HG03521 (cell line): ENCODE data around the gene ARNT2.
"Not testable (repeated sequence)": the region's sequence is repeated elsewhere in the genome, so short reads cannot be mapped to it uniquely, and the experiment has no call there.

Experiments
- ATAC-seq: cut with Tn5 transposase; IDR thresholded peaks from one replicate; pipeline ENCODE4 v1.9.1; 2021; ENCODE audit warnings: mild to moderate bottlenecking, moderate library complexity; ENCODE audit not compliant: unreplicated experiment

The ARNT2 gene

GRCh38 chr15:80404057-80404760 lies at the start of gene ARNT2:
Gene ARNT2, plus strand, starts transcription at chr15:80404382. Its CDS starts 134 bp downstream, at chr15:80404516.
- ATAC-seq: no peak

GRCh38 chr15:80367094-80367493 lies 37.1 kb upstream of the ARNT2 start:
- no peak for ATAC-seq

GRCh38 chr15:80367661-80368060 lies 36.5 kb upstream of the ARNT2 start:
- no peak for ATAC-seq

- ATAC-seq: no peak
Observed at GRCh38 chr15:80371924-80372323, 32.3 kb upstream of the ARNT2 start.

- no peak for ATAC-seq
Observed at GRCh38 chr15:80374441-80374840, 29.7 kb upstream of the ARNT2 start.

- no peak for ATAC-seq
Observed at GRCh38 chr15:80375968-80376891, 28.0 kb upstream of the ARNT2 start.

GRCh38 chr15:80379693-80380092 lies 24.5 kb upstream of the ARNT2 start:
- ATAC-seq: no peak

- ATAC-seq: no peak
Observed at GRCh38 chr15:80380154-80380553, 24.0 kb upstream of the ARNT2 start.

GRCh38 chr15:80382285-80382684 lies 21.9 kb upstream of the ARNT2 start:
- ATAC-seq: no peak

GRCh38 chr15:80384432-80384831 lies 19.8 kb upstream of the ARNT2 start:
- no peak for ATAC-seq

GRCh38 chr15:80386151-80386550 lies 18.0 kb upstream of the ARNT2 start:
- ATAC-seq: no peak

- ATAC-seq: no peak
Observed at GRCh38 chr15:80388326-80388725, 15.9 kb upstream of the ARNT2 start.

GRCh38 chr15:80389370-80389769 lies 14.8 kb upstream of the ARNT2 start:
- no peak for ATAC-seq

- not testable (repeated sequence) for ATAC-seq
Observed at GRCh38 chr15:80390942-80391341, 13.2 kb upstream of the ARNT2 start.

- no peak for ATAC-seq
Observed at GRCh38 chr15:80395616-80396015, 8.6 kb upstream of the ARNT2 start.

GRCh38 chr15:80396096-80396495 lies 8.1 kb upstream of the ARNT2 start:
- ATAC-seq: no peak

GRCh38 chr15:80399508-80399907 lies 4.7 kb upstream of the ARNT2 start:
- no peak for ATAC-seq

GRCh38 chr15:80401456-80401855 lies 2.7 kb upstream of the ARNT2 start:
- ATAC-seq: no peak

- no peak for ATAC-seq
Observed at GRCh38 chr15:80402339-80402738, 1.8 kb upstream of the ARNT2 start.

GRCh38 chr15:80403712-80404056 lies 498 bp upstream of the ARNT2 start:
- no peak for ATAC-seq

GRCh38 chr15:80404761-80405553 lies 775 bp downstream of the ARNT2 start:
- no peak for ATAC-seq

GRCh38 chr15:80405554-80405850 lies 1.3 kb downstream of the ARNT2 start:
- no peak for ATAC-seq
